Stimulated activated CD8-positive, alpha-beta memory T cell treated with anti-CD3 and anti-CD28 coated beads, Interleukin-15, amount 100 ng/mL, for 48 hours (primary cell): ENCODE data around the gene GRB2.

ENCODE experiments used
- DNase-seq, 2 donors: peaks; one replicate each; pipeline ENCODE4 v3.0.0-alpha.2; 2020; ENCODE audit warnings: low read depth in 2 of 2

The GRB2 gene

GRCh38 chr17:75414488-75414887, 9.0 kb upstream of the GRB2 start:
- DNase-seq: no peak

DNA sequence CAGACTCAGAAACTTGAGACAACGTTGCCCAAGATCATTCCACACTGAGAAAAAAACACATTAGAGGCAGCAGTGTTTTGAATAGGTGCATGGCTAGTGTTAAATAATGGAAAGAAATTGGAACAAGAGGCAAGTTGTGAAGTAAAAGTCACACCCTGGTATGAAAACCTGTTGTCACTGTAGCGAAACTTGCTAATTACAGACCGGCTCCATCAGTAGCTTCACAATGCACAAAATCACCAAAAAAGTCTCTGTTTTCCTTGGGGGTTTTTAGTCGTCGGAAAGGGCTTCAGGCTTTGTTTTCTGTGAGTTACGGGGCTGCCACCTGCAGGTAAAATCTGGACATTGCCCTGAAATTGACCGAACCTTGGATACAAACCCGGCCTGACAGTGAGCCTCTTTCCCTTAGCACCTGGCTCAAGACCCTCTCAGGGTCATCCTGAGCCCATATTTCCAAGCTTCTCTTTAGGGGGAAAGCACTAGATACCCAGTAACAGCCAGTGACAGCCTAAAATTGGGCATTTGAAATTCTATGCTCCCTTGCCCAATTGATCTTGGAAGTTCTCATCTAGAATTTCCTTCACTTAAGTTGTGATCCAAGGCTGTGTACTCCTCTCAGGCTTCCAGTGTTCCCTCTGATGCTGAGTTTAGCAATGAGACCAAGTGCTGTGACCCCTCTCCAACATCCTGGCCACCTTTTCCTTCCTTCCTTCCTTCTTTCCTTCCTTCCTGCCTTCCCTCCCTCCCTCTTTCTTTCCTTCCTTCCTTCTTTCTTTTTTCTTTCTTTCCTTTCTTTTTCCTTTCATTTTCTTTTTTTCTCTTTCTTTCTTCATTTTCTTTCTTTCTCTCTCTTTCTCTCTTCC, 7.2 kb upstream of the GRB2 start:
- peak; percentile 32 to 55 for DNase-seq

GRCh38 chr17:75411328-75412067, 6.0 kb upstream of the GRB2 start:
- DNase-seq: no peak

GRCh38 chr17:75410141-75410540, 4.7 kb upstream of the GRB2 start:
- DNase-seq: no peak

DNA sequence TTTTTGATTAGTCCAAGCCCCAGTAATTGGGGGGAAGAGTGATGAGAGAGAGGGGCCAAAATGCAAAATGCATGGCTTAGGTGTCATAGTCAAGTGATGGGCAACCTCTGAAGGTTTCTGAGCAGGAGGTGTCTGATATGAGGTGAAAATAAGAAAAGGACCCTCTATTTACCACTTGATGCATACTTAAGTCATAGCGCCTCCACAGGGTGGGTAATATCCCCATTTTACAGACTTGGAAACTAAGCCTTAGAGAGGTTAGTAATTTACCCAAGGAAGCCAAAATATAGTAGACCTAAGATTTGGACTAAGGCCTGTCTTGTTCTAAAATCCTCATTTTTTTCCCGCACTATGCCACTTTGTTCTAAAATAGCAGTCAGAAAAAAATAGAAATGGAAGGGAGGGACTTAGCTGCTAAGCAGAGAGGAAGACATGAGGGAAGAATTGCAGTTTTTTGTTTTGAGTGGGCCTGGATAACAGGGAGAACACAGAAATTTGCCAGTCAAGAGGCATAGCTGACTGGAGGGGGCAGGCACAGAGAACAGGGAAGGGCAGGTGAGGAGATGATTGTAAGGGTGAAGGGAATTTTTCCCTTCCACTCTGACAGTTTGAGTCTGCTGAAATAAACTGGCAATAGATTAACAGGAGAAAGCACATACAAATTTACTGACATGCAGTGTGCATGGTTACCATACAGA, 2.3 kb upstream of the GRB2 start:
- DNase-seq: no peak

DNA sequence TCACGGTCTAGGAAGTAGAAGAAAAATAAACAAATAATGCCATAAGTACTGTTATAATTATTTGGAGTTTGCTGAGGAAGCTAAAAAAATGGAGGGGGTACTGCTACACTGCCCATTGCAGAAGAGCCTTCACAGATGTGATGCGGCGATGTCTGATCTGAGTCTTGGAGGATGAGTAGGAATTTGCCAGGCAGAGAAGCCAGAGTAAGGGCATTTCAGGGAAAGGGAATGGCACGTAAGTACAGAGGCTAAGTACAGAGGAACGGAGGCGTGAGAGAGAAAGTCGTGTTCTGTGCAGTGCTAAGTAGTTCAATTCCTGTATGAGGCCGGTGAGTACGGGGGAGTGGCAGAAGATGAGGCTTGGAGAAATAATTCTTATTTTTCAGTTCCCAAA, 741 bp upstream of the GRB2 start:
- DNase-seq: no peak

DNA sequence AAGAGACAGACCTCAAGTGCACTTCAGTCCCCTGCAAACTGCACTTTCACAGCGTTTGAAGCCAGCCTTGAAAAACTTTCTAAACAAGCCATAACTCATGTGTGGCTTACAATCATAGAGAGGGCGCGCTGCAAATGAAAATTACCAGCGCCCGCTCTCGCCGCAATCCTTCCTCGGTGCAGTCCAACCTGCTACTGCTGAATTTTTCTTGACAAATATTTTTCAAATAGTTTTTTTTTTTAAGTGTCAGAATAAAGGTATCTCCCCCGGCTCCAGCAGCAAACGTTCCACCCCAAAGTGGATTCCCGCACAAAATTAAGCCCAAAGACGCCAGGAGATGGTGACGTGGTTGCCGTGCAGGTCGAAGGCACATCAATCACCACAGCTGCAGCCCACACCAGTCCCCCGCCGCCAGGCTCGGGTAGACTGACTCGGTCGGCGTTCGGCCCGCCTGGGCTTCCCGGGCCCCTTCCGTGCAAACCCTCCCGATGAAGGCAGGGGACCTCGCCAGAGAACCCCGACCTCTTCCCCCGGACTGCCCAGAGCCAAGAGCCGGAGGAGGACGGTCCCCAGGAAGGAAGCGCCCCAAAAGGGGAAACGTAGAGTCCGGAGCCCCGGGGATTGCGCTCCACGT, 630 bp downstream of the GRB2 start:
- DNase-seq: peak in 1 of 2 donors; percentile 42

- peak in 1 of 2 donors; percentile 32 for DNase-seq
These were observed 1.2 kb downstream of the GRB2 start for GRCh38 chr17:75404223-75404730.

GRCh38 chr17:75403131-75403530, 2.3 kb downstream of the GRB2 start:
- no peak for DNase-seq

- DNase-seq: no peak
These were observed 3.5 kb downstream of the GRB2 start for GRCh38 chr17:75402026-75402425.

- no peak for DNase-seq
These were observed 5.0 kb downstream of the GRB2 start for GRCh38 chr17:75400326-75400939.

DNA sequence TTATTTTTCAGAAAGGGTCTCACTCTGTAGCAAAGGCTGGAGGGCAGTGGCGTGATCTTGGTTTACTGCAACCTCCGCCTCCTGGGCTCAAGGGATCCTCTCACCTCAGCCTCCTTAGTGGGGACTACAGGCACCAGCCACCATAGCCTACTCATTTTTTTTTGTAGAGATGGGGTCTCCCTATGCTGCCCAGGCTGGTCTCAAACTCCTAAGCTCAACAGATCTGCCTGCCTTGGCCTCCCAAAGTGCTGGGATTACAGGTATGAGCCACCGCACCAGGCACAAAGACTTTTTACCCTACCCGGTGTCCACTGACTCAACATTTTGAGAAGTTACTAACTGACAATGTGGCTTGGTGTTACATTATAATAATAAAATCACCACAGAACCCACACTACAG, 7.2 kb downstream of the GRB2 start:
- DNase-seq: no peak

- no peak for DNase-seq
These were observed 8.3 kb downstream of the GRB2 start for GRCh38 chr17:75397217-75397616.

DNA sequence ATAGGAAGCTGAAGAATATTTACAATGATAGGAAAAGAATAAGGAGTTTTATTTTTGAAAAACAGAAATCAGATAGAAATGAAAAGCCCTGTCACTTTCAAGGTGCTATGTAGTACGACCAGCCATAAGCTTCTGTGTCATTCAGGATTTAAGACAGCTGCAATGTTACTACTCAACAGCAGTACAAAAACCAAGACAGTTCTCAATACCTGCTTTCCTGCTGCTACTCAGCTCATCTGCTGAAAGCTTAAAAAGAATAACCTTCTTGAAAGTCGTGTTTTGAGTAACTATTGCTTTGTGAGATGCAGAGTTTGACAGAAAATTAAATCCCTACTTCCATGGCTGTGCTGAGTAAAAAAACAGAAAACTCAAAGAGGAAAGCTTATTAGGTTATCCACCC, 8.7 kb downstream of the GRB2 start:
- DNase-seq: no peak

GRCh38 chr17:75396025-75396424, 9.5 kb downstream of the GRB2 start:
- DNase-seq: no peak

- DNase-seq: no peak
These were observed 11.1 kb downstream of the GRB2 start for GRCh38 chr17:75394332-75394918.

DNA sequence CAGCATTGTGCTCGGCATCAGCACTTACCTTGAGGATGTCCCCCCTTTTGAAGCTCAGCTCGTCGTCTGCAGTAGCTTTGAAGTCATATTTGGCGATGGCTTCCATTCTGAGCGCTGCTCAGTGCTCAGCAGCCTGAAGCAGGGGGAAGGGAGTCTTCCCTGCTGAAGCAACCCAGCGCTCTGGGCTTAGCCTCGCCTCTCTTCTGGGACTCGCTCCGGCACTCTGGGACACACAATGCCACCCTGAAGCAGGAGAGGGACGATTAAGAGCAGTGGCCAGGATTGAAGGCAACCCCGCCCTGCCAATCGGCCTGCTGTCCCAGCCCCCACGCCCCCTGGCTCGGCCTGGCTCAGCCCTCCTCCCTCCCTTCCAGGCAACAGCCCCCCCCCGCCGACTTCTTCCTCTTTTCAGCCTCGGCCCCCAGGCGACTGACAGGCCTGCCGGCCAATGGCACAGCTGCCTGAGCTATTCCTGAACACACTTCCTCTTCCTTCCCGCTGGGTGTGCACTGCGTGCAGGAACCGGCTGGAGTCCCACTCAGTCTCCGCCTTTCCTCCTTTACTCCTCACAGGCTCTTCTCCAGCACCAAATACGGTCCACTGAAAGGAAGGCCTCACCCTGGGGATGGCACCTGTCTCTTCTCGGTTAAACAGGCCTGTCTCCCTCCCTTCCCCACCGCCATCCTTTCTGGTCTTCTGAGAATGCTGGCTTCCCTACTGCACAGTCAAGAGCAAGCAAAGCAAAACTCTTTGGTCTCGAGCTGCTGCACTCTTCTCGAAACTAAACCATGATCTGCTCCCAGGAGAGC, 11.8 kb downstream of the GRB2 start:
- DNase-seq: peak; percentile 77 to 81

DNA sequence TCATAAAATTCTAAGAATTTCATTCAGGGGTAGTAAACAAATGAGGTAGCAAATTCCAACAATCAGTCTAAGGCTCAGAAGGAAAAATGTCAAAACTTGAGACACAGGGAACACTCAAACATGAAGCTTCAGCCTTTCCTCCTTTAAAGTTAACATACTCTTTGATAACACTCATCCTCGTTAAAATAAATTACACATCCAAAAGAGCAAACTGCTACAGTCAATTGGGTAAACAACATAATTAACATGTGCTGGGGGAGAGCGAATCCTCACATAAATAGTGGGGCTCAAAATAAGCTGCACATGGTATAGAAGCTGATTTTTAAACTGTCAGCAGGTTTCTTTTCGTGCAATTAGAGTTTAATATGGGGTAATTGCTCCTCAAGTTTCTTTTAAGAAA, 12.9 kb downstream of the GRB2 start:
- no peak for DNase-seq

- DNase-seq: no peak
These were observed 14.5 kb downstream of the GRB2 start for GRCh38 chr17:75390982-75391381.

- DNase-seq: no peak
These were observed 16.9 kb downstream of the GRB2 start for GRCh38 chr17:75388476-75389030.
